Fibroblast of skin of left quadriceps (primary cell): ENCODE results near the gene ABCC4.
"Not testable (repeated sequence)": the region's sequence is repeated elsewhere in the genome, so short reads cannot be mapped to it uniquely, and the experiment has no call there.

Experiments used
- DNase-seq, 2 experiments: peaks; one replicate each; pipeline ENCODE4 v3.0.0-alpha.2; 2013; ENCODE audit warnings: low read depth in 2 of 2

The ABCC4 gene

GRCh38 chr13:95195146-95195545, 106.1 kb downstream of the ABCC4 start:
- no peak for DNase-seq

GRCh38 chr13:95193509-95194230, 107.6 kb downstream of the ABCC4 start:
- no peak for DNase-seq

GRCh38 chr13:95192998-95193397, 108.3 kb downstream of the ABCC4 start:
- no peak for DNase-seq

GRCh38 chr13:95192564-95192945, 108.7 kb downstream of the ABCC4 start:
- not testable (repeated sequence) for DNase-seq

GRCh38 chr13:95191821-95192563, 109.3 kb downstream of the ABCC4 start:
- peak; percentile 44 to 47 for DNase-seq

GRCh38 chr13:95188128-95188527, 113.1 kb downstream of the ABCC4 start:
- no peak for DNase-seq

- DNase-seq, result no peak
Observed at GRCh38 chr13:95185851-95186250, 115.4 kb downstream of the ABCC4 start.

GRCh38 chr13:95185311-95185710, 115.9 kb downstream of the ABCC4 start:
- no peak for DNase-seq

- no peak for DNase-seq
Observed at GRCh38 chr13:95184317-95184716, 116.9 kb downstream of the ABCC4 start.

GRCh38 chr13:95182570-95183265, 118.5 kb downstream of the ABCC4 start:
- no peak for DNase-seq

- no peak for DNase-seq
Observed at GRCh38 chr13:95181586-95181985, 119.7 kb downstream of the ABCC4 start.

- DNase-seq, result no peak
Observed at GRCh38 chr13:95180513-95181245, 120.6 kb downstream of the ABCC4 start.

GRCh38 chr13:95176611-95177259, 124.5 kb downstream of the ABCC4 start:
- DNase-seq, result no peak

- DNase-seq, result no peak
Observed at GRCh38 chr13:95174517-95174916, 126.7 kb downstream of the ABCC4 start.

- no peak for DNase-seq
Observed at GRCh38 chr13:95168191-95168590, 133.1 kb downstream of the ABCC4 start.

GRCh38 chr13:95167003-95167402, 134.2 kb downstream of the ABCC4 start:
- not testable (repeated sequence) for DNase-seq

- DNase-seq, result no peak
Observed at GRCh38 chr13:95164830-95165229, 136.4 kb downstream of the ABCC4 start.

- no peak for DNase-seq
Observed at GRCh38 chr13:95160112-95160906, 140.9 kb downstream of the ABCC4 start.

GRCh38 chr13:95159458-95159857, 141.8 kb downstream of the ABCC4 start:
- DNase-seq, result no peak

- DNase-seq, result no peak
Observed at GRCh38 chr13:95156208-95156607, 145.0 kb downstream of the ABCC4 start.

GRCh38 chr13:95155504-95155903, 145.7 kb downstream of the ABCC4 start:
- DNase-seq, result no peak
